CD4-positive, alpha-beta T cell (primary cell): ENCODE data around the gene FERD3L. TPM values are rescaled to one million over a fixed set of nuclear protein-coding genes. Genes with fewer than 3 reads are reported as not detected.

ENCODE experiments used
- ATAC-seq: fragments of 200-7000 bp; cut with Tn5 transposase; one replicate; pipeline ENCODE4 v1.10.0; 2022; ENCODE audit warnings: mild to moderate bottlenecking; ENCODE audit not compliant: poor library complexity
- CTCF ChIA-PET: fragments of 350-600 bp; sonication (Branson Sonifier 250); formaldehyde crosslinking; loops from one replicate; lab custom pipeline; 2021; ENCODE audit warnings: antibody characterized with exemption, inconsistent platforms; lab: Charles Lee
- POLR2A ChIA-PET: fragments of 350-600 bp; sonication (Branson Sonifier 250); formaldehyde crosslinking; loops from one replicate; lab custom pipeline; 2021; ENCODE audit warnings: antibody characterized with exemption, inconsistent platforms; lab: Charles Lee
- DNase-seq, 14 experiments: peaks; one replicate each; pipeline ENCODE4 v3.0.0-alpha.2; 2013 to 2020; ENCODE audit warnings: mixed read lengths in 2 of 14
- H3K27ac ChIP-seq, 2 donors: one replicate each; pipeline versions ENCODE4 v1.5.1 to v1.7.0; 2013; ENCODE audit warnings: low read length in 2 of 2, low read depth in 1 of 2, mild to moderate bottlenecking in 1 of 2
- H3K27me3 ChIP-seq, 2 experiments: 1 replicate in 1 of 2; 2 replicates in 1 of 2; pipeline versions ENCODE4 v1.6.1 to v1.7.0; 2013; ENCODE audit warnings: low read length in 2 of 2, control low read depth in 1 of 2, mild to moderate bottlenecking in 1 of 2, moderate library complexity in 1 of 2; ENCODE audit not compliant: insufficient read depth in 2 of 2, control insufficient read depth in 1 of 2
- H3K36me3 ChIP-seq: one replicate; pipeline ENCODE4 v1.6.1; 2013; ENCODE audit warnings: low read length, control low read depth; ENCODE audit not compliant: insufficient read depth
- H3K4me1 ChIP-seq: one replicate; pipeline ENCODE4 v1.6.1; 2013; ENCODE audit warnings: low read length, control low read depth; ENCODE audit not compliant: insufficient read depth
- H3K4me3 ChIP-seq: one replicate; pipeline ENCODE4 v1.5.1; 2013; ENCODE audit warnings: mild to moderate bottlenecking, low read length, moderate library complexity
- H3K9me3 ChIP-seq, 2 experiments: 1 replicate in 1 of 2; 2 replicates in 1 of 2; pipeline versions ENCODE4 v1.6.1 to v1.7.0; 2013; ENCODE audit warnings: low read length in 2 of 2, mild to moderate bottlenecking in 2 of 2, control low read depth in 1 of 2, moderate library complexity in 1 of 2; ENCODE audit not compliant: control insufficient read depth in 1 of 2, insufficient read depth in 1 of 2
- H3K27ac Mint-ChIP-seq: one replicate; pipeline ENCODE4 v1.8.0; 2020; ENCODE audit warnings: mixed read lengths
- H3K27me3 Mint-ChIP-seq: one replicate; pipeline ENCODE4 v1.8.0; 2021; ENCODE audit warnings: mixed read lengths
- H3K36me3 Mint-ChIP-seq: one replicate; pipeline ENCODE4 v1.8.0; 2021; ENCODE audit warnings: low read depth, mixed read lengths
- H3K4me1 Mint-ChIP-seq: one replicate; pipeline ENCODE4 v1.8.0; 2021; ENCODE audit warnings: low read depth, mixed read lengths
- H3K4me3 Mint-ChIP-seq: one replicate; pipeline ENCODE4 v1.8.0; 2020; ENCODE audit warnings: mild to moderate bottlenecking, mixed read lengths
- H3K9me3 Mint-ChIP-seq: one replicate; pipeline ENCODE4 v1.8.0; 2020; ENCODE audit warnings: mixed read lengths
- CTCF ChIP-seq: fragments of 200-600 bp; IDR thresholded peaks from one replicate; pipeline ENCODE4 v1.8.0; 2022; ENCODE audit warnings: antibody characterized with exemption, mild to moderate bottlenecking
- intact Hi-C, 2 experiments: fragments of 100-400 bp; cut with DNase I in 1 of 2; cut with micrococcal nuclease in 1 of 2; formaldehyde crosslinking; loops; one replicate each; pipeline versions ENCODE4 v1.15.1 to v1.9.0; 2023 to 2025; cut with DNase I, micrococcal nuclease
- total RNA-seq, 174 experiments: library from RNA in 2 of 174; stranded (reverse) in 2 of 174; gene quantifications; one replicate each; pipeline ENCODE4 v1.2.3 and lab custom pipeline; 2021 to 2026

The FERD3L gene
- total RNA-seq, 2 experiments from 2014 or later: not detected

- Histone ChIP-seq H3K27me3 (no peaks in the 10 kb centered on the region), H3K9me3 (no peaks in the 10 kb centered on the region), H3K4me1 (no peaks in the 10 kb centered on the region), H3K36me3 (no peaks in the 10 kb centered on the region), H3K27ac (no peak overlapping the region), H3K4me3 (no peak overlapping the region)
- POLR2A ChIA-PET: no interaction called here
- intact Hi-C loops: no loop called here
- ATAC-seq: no peak
- Mint-ChIP-seq H3K4me3 (no peak overlapping the region), H3K9me3 (peaks cover 2% of the 10 kb centered on the region), H3K27ac (no peak overlapping the region), H3K36me3 (no peaks in the 10 kb centered on the region), H3K4me1 (no peaks in the 10 kb centered on the region), H3K27me3 (no peaks in the 10 kb centered on the region)
- no peak for TF ChIP-seq CTCF
- CTCF ChIA-PET: no interaction called here
- no peak for DNase-seq
Observed at GRCh38 chr7:19161671-19162070, 16.4 kb upstream of the FERD3L start.

GRCh38 chr7:19146699-19147098, 1.5 kb upstream of the FERD3L start:
- Mint-ChIP-seq H3K36me3 (no peaks in the 10 kb centered on the region), H3K27me3 (peaks cover 48% of the 10 kb centered on the region), H3K4me1 (no peaks in the 10 kb centered on the region), H3K4me3 (no peak overlapping the region), H3K9me3 (peaks cover 2% of the 10 kb centered on the region), H3K27ac (no peak overlapping the region)
- H3K9me3 ChIP-seq: peaks cover 0 to 25% of the 10 kb centered on the region in 2 experiments
- ATAC-seq (no peak), DNase-seq (no peak)
- H3K36me3 ChIP-seq: no peaks in the 10 kb centered on the region
- no peaks in the 10 kb centered on the region for H3K4me1 ChIP-seq
- ChIA-PET POLR2A (no interaction called here), CTCF (no interaction called here)
- H3K4me3 ChIP-seq: no peak overlapping the region
- intact Hi-C loops: no loop called here
- peaks cover 27 to 36% of the 10 kb centered on the region in 2 experiments for H3K27me3 ChIP-seq
- H3K27ac ChIP-seq: no peak overlapping the region
- TF ChIP-seq CTCF: no peak

GRCh38 chr7:19145434-19146115, 354 bp upstream of the FERD3L start:
- peaks cover 48% of the 10 kb centered on the region for H3K27me3 Mint-ChIP-seq
- intact Hi-C loops: no loop called here
- no peak for TF ChIP-seq CTCF
- Histone ChIP-seq H3K4me1 (no peaks in the 10 kb centered on the region), H3K4me3 (no peak overlapping the region), H3K36me3 (no peaks in the 10 kb centered on the region), H3K9me3 (peaks cover 0 to 25% of the 10 kb centered on the region in 2 experiments), H3K27ac (no peak overlapping the region), H3K27me3 (peaks cover 27 to 39% of the 10 kb centered on the region in 2 experiments)
- no peaks in the 10 kb centered on the region for H3K36me3 Mint-ChIP-seq
- ATAC-seq (no peak), DNase-seq (no peak)
- CTCF ChIA-PET: no interaction called here
- H3K4me3 Mint-ChIP-seq: no peak overlapping the region
- H3K9me3 Mint-ChIP-seq: no peaks in the 10 kb centered on the region
- no peak overlapping the region for H3K27ac Mint-ChIP-seq
- POLR2A ChIA-PET: no interaction called here
- no peaks in the 10 kb centered on the region for H3K4me1 Mint-ChIP-seq
